Measurements from ENCODE around the gene UGT1A6. TPM values are rescaled to one million over a fixed set of nuclear protein-coding genes. Genes with fewer than 3 reads are reported as not detected.
"Not testable (repeated sequence)": the region's sequence is repeated elsewhere in the genome, so short reads cannot be mapped to it uniquely, and the experiment has no call there.

UGT1A6 gene
- total RNA-seq, 1 experiment from 2014 or later: not detected

- TF ChIP-seq EZH2 (IDR thresholded peaks at IDR 0.05; ENCODE audit: borderline replicate concordance, low read depth, low read length, poor library complexity, severe bottlenecking) (no peak), CTCF (conservative IDR thresholded peaks at IDR 0.05; ENCODE audit: low read depth, low read length) (no peak)
- H3K9me3 ChIP-seq (ENCODE audit: low read depth, low read length, poor library complexity, severe bottlenecking): no peaks in the 10 kb centered on the region
- no peaks in the 10 kb centered on the region for H3K27me3 ChIP-seq (replicated peaks; ENCODE audit: insufficient read depth, low read depth, low read length, poor library complexity)
- H3K27ac ChIP-seq (ENCODE audit: low read depth, low read length, poor library complexity, severe bottlenecking): no peak overlapping the region
- intact Hi-C loops (cut with micrococcal nuclease; ENCODE audit: unreplicated experiment): no loop called here
- no peak overlapping the region for H3K4me3 ChIP-seq (ENCODE audit: low read depth, low read length, poor library complexity, severe bottlenecking)
- CTCF ChIA-PET: no interaction called here
- no TSS peak for BruUV-seq (replicated peaks)
- no peaks in the 10 kb centered on the region for H3K4me1 ChIP-seq (ENCODE audit: insufficient read depth, low read length, poor library complexity, severe bottlenecking)
- DNase-seq (ENCODE audit: low spot score): no peak
- H3K36me3 ChIP-seq (ENCODE audit: insufficient read depth, low read length, poor library complexity, severe bottlenecking): no peaks in the 10 kb centered on the region
- POLR2A ChIA-PET (ENCODE audit: low non-redundant PET): no interaction called here
Observed at GRCh38 chr2:233740870-233741269, 48.2 kb downstream of the UGT1A6 start.

- Histone ChIP-seq H3K27me3 (replicated peaks; ENCODE audit: insufficient read depth, low read depth, low read length, poor library complexity) (no peaks in the 10 kb centered on the region), H3K9me3 (ENCODE audit: low read depth, low read length, poor library complexity, severe bottlenecking) (no peaks in the 10 kb centered on the region), H3K4me3 (ENCODE audit: low read depth, low read length, poor library complexity, severe bottlenecking) (no peak overlapping the region), H3K36me3 (ENCODE audit: insufficient read depth, low read length, poor library complexity, severe bottlenecking) (no peaks in the 10 kb centered on the region), H3K4me1 (ENCODE audit: insufficient read depth, low read length, poor library complexity, severe bottlenecking) (no peaks in the 10 kb centered on the region), H3K27ac (ENCODE audit: low read depth, low read length, poor library complexity, severe bottlenecking) (no peak overlapping the region)
- ChIA-PET POLR2A (ENCODE audit: low non-redundant PET) (no interaction called here), CTCF (no interaction called here)
- intact Hi-C loops (cut with micrococcal nuclease; ENCODE audit: unreplicated experiment): no loop called here
- no TSS peak for BruUV-seq (replicated peaks)
- TF ChIP-seq CTCF (conservative IDR thresholded peaks at IDR 0.05; ENCODE audit: low read depth, low read length) (no peak), EZH2 (IDR thresholded peaks at IDR 0.05; ENCODE audit: borderline replicate concordance, low read depth, low read length, poor library complexity, severe bottlenecking) (no peak)
- no peak for DNase-seq (ENCODE audit: low spot score)
Observed at GRCh38 chr2:233743464-233744259, 51.0 kb downstream of the UGT1A6 start.

GRCh38 chr2:233745073-233745755 lies 52.5 kb downstream of the UGT1A6 start:
- no TSS peak for BruUV-seq (replicated peaks)
- CTCF ChIA-PET: no interaction called here
- H3K4me3 ChIP-seq (ENCODE audit: low read depth, low read length, poor library complexity, severe bottlenecking): no peak overlapping the region
- DNase-seq (ENCODE audit: low spot score): no peak
- no peak for TF ChIP-seq EZH2 (IDR thresholded peaks at IDR 0.05; ENCODE audit: borderline replicate concordance, low read depth, low read length, poor library complexity, severe bottlenecking)
- no peak for TF ChIP-seq CTCF (conservative IDR thresholded peaks at IDR 0.05; ENCODE audit: low read depth, low read length)
- intact Hi-C loops (cut with micrococcal nuclease; ENCODE audit: unreplicated experiment): no loop called here
- POLR2A ChIA-PET (ENCODE audit: low non-redundant PET): no interaction called here
- no peaks in the 10 kb centered on the region for H3K36me3 ChIP-seq (ENCODE audit: insufficient read depth, low read length, poor library complexity, severe bottlenecking)
- no peak overlapping the region for H3K27ac ChIP-seq (ENCODE audit: low read depth, low read length, poor library complexity, severe bottlenecking)
- H3K9me3 ChIP-seq (ENCODE audit: low read depth, low read length, poor library complexity, severe bottlenecking): no peaks in the 10 kb centered on the region
- no peaks in the 10 kb centered on the region for H3K27me3 ChIP-seq (replicated peaks; ENCODE audit: insufficient read depth, low read depth, low read length, poor library complexity)
- H3K4me1 ChIP-seq (ENCODE audit: insufficient read depth, low read length, poor library complexity, severe bottlenecking): no peaks in the 10 kb centered on the region

GRCh38 chr2:233745838-233746237 lies 53.1 kb downstream of the UGT1A6 start:
- H3K4me3 ChIP-seq (ENCODE audit: low read depth, low read length, poor library complexity, severe bottlenecking); BruUV-seq (replicated peaks); CTCF ChIA-PET; H3K9me3 ChIP-seq (ENCODE audit: low read depth, low read length, poor library complexity, severe bottlenecking); POLR2A ChIA-PET (ENCODE audit: low non-redundant PET); DNase-seq (ENCODE audit: low spot score); H3K27ac ChIP-seq (ENCODE audit: low read depth, low read length, poor library complexity, severe bottlenecking); intact Hi-C loops (cut with micrococcal nuclease; ENCODE audit: unreplicated experiment); H3K36me3 ChIP-seq (ENCODE audit: insufficient read depth, low read length, poor library complexity, severe bottlenecking); H3K27me3 ChIP-seq (replicated peaks; ENCODE audit: insufficient read depth, low read depth, low read length, poor library complexity); H3K4me1 ChIP-seq (ENCODE audit: insufficient read depth, low read length, poor library complexity, severe bottlenecking): not testable (repeated sequence)

All from A673 (cell line).